D721Med (cell line): ENCODE measurements around the gene PNPLA5.

Experiments used
- DNase-seq: peaks from one replicate; pipeline ENCODE4 v3.0.0; 2011; ENCODE audit warnings: low spot score; ENCODE audit not compliant: insufficient read length
- FAIRE-seq: peaks from 2 replicates; lab custom pipeline; 2011; peaks lifted over from hg19 to GRCh38; lab: Jason Lieb, UNC
- TF ChIP-seq, protein P1 (sequence below): IDR thresholded peaks from 2 replicates; pipeline ENCODE4 v1.5.1; 2012; ENCODE audit warnings: mild to moderate bottlenecking, control low read depth; ENCODE audit not compliant: insufficient read depth; ENCODE audit errors: missing control alignments

The PNPLA5 gene

DNA sequence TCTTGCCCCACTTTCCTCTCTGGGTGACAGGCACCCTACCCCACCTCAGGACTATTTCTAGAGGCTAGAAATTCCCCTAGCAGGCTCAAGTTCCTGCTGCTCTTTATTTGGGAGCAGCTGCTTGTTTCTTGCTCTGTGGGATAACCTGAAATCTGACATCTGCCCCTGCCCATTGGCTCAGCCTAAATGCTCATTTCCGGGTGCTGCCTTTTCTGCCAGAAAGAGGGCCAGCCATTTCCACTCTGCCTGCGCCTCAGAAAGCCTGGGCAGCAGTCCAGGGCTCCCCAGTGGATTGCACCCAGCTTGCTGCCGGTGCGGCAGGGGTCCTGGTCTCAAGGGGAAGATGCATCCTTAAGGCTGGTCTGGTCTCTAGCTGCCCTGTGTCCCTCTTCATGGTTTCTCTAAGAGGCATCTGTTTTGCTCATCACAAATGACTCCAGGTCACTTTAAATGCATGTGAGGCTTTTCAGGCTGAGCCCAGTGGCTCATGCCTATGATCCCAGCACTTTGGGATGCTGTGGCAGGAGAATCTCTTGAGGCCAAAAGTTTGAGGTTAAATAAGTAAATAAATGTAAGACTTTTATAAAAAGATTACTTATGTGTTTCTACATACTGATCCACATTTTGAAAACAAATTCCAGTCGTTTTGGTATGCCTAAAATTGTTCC, 10.3 kb upstream of the PNPLA5 start:
- FAIRE-seq (no peak), DNase-seq (no peak)
- TF ChIP-seq, protein P1, sequence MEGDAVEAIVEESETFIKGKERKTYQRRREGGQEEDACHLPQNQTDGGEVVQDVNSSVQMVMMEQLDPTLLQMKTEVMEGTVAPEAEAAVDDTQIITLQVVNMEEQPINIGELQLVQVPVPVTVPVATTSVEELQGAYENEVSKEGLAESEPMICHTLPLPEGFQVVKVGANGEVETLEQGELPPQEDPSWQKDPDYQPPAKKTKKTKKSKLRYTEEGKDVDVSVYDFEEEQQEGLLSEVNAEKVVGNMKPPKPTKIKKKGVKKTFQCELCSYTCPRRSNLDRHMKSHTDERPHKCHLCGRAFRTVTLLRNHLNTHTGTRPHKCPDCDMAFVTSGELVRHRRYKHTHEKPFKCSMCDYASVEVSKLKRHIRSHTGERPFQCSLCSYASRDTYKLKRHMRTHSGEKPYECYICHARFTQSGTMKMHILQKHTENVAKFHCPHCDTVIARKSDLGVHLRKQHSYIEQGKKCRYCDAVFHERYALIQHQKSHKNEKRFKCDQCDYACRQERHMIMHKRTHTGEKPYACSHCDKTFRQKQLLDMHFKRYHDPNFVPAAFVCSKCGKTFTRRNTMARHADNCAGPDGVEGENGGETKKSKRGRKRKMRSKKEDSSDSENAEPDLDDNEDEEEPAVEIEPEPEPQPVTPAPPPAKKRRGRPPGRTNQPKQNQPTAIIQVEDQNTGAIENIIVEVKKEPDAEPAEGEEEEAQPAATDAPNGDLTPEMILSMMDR: no peak

DNA sequence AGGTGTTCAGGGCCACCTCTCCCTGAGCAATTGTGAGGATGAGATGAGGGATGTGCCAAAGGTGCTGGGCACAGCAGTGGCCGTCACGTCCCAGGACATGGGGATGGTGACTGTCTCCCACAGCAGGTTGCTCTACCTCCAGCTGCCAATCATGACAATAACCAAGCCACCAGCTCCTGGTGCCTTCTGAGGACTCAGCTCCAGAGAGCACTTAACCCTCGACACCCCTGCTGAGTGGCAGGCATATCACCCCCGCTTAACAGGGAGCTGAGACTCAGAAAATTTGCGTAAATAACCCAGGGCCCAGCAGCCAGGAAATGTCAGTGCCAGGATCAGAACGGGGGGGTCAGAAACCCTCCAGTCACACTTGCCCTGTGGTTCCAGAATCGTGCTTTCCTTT, 8.4 kb upstream of the PNPLA5 start:
- TF ChIP-seq, protein P1: no peak
- DNase-seq: no peak
- FAIRE-seq: no peak

DNA sequence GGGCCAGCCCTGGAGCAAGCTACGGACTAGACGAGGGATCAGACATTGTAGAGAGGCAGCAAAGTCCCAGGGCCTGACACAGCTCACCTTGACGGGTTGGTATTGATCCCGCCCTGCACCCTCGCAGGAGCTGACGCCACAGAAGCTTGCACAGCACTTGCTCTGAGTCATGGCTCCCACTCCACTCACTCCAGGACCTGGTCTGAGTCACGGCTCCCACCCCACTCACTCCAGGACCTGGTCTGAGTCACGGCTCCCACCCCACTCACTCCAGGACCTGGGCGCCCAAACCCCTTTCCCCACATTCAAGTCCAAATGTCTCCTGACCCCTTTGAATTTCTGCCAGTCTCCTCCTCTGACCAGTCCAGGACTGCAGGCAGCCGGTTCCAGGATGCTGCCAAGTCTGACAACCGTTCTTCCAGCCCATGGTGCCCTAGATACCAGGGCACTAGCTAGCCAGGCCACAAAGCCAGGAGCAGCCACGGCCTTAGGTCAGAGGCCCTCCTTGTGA, 6.0 kb upstream of the PNPLA5 start:
- no peak for DNase-seq
- FAIRE-seq: no peak
- TF ChIP-seq, protein P1: no peak

DNA sequence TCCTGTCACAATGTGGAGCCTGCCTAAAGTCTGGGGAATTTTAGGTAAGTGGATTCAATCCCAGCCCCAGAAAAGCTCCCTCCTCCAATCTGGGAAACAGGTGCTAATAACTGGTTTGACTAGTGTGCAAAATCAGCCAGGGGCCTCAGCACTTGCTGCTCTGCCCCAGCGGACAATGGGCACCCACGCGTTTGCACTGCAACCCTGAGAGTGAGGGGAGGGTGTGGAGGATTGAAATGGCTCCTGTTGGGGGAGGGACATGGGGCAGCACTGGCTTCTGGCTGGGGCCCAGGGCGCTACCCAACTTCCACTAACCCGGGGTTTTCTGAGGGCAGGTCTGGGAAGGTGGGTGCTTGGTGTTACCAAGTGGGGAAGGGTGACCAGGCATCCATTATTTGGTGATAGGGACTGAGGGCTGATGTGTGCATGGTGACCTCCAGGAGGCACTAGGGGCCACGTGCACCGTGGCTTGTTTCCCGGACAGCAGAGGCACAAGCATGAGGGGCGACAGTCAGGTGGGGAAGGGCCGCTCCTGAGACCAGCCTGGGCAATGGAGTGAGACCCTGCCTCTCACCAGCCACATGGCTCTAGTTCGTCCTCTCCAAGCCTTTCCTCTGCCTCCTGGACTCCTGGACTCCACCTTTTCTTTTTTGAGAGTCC, 4.3 kb upstream of the PNPLA5 start:
- no peak for FAIRE-seq
- TF ChIP-seq, protein P1: no peak

DNA sequence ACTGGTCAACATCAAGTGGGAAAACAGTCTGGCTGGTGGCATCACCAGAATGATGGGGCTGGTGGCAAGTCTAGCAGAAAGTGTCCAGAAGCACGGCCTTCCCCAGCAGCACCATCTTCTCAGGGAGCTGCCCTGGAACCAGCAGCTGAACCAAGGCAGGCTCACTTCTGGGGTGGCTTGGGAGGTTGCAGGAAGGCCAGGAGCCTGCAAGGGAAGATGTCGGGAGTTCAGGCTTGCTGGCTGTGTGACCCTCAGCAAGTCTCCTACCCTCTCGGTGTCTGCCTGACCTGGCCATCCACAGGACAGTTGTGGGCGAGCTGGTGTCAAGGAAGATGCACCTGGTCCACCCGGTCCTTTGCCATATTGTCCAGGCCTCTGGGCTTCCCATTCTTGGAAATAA, 2.3 kb upstream of the PNPLA5 start:
- DNase-seq (no peak), FAIRE-seq (no peak)
- TF ChIP-seq, protein P1: no peak

More for the DNA sequence above, 4.3 kb upstream of the PNPLA5 start:
- no peak for DNase-seq

DNA sequence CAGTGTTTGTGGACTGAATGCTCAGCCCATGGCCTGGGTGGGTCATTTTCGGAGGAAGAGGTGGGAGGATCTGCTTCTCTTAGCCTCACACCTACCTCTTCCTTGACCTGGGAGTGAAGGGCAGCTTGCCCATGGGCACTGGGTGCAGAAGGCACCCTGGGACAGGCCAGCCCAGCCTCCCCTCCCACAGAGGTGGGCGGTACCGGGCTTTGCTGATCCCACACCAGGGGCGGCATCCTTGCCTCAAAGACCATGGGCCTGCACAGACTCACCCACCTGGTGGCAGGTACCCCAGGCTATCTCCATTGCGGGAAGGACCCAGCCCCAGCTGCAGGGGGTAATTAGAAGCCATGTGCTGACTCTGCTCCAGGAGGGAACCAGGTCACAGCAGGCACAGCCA, 1.5 kb upstream of the PNPLA5 start:
- FAIRE-seq (no peak), DNase-seq (no peak)
- TF ChIP-seq, protein P1: no peak
